SU-DHL-6 (cell line): ENCODE results near the gene ANKIB1.

Source experiments
- H2AFZ ChIP-seq: fragments of 200-600 bp; sonication (generic); 2 replicates; pipeline ENCODE4 v1.6.1; 2014; ENCODE audit warnings: low read depth, mild to moderate bottlenecking, moderate library complexity, mixed read lengths, antibody characterized with exemption, low read length; ENCODE audit not compliant: severe bottlenecking
- H3F3A ChIP-seq: fragments of 200-600 bp; shearing (Covaris generic); 2 replicates; pipeline ENCODE4 v1.6.0; 2016; ENCODE audit warnings: antibody characterized with exemption, mild to moderate bottlenecking; ENCODE audit not compliant: insufficient read depth
- H3K27ac ChIP-seq: fragments of 200-600 bp; sonication (generic); 2 replicates; pipeline ENCODE4 v1.5.1; 2016; ENCODE audit warnings: low read depth, mild to moderate bottlenecking, low read length, moderate library complexity, mixed read lengths
- H3K27me3 ChIP-seq: fragments of 200-600 bp; sonication (generic), shearing (Covaris generic); 2 replicates; pipeline ENCODE4 v1.6.0; 2014; ENCODE audit warnings: mild to moderate bottlenecking, low read length
- H3K36me3 ChIP-seq: fragments of 200-600 bp; sonication (generic); 2 replicates; pipeline ENCODE4 v1.6.1; 2014; ENCODE audit warnings: mild to moderate bottlenecking, low read length, mixed read lengths
- H3K4me2 ChIP-seq: fragments of 300-600, 200-600 bp; shearing (Covaris generic), sonication (generic); 2 replicates; pipeline ENCODE4 v1.6.0; 2014; ENCODE audit warnings: low read length, low read depth, mild to moderate bottlenecking; ENCODE audit not compliant: poor library complexity, severe bottlenecking
- H3K4me3 ChIP-seq: fragments of 200-600 bp; sonication (generic); 2 replicates; pipeline ENCODE4 v1.5.1; 2014; ENCODE audit warnings: antibody characterized with exemption, low read length, mild to moderate bottlenecking, mixed read lengths; ENCODE audit not compliant: insufficient read depth, poor library complexity, severe bottlenecking
- H3K79me2 ChIP-seq: fragments of 200-600 bp; sonication (generic); 2 replicates; pipeline ENCODE4 v1.6.1; 2014; ENCODE audit warnings: mild to moderate bottlenecking, low read length, moderate library complexity; ENCODE audit not compliant: insufficient read depth
- H3K9ac ChIP-seq: fragments of 200-600 bp; sonication (generic); 2 replicates; pipeline ENCODE4 v1.7.0; 2014; ENCODE audit warnings: mild to moderate bottlenecking, low read length
- H3K9me2 ChIP-seq: fragments of 200-600 bp; sonication (generic); replicated peaks from 2 replicates; pipeline ENCODE4 v1.6.1; 2014; ENCODE audit warnings: low read length; ENCODE audit not compliant: insufficient read depth
- H3K9me3 ChIP-seq: fragments of 200-600 bp; sonication (generic); 2 replicates; pipeline ENCODE4 v1.6.1; 2014; ENCODE audit warnings: low read length, mixed read lengths; ENCODE audit not compliant: insufficient read depth
- H4K20me1 ChIP-seq: fragments of 200-600 bp; sonication (generic); 2 replicates; pipeline ENCODE4 v1.6.1; 2014; ENCODE audit warnings: low read depth, mild to moderate bottlenecking, antibody characterized with exemption, low read length, moderate library complexity, mixed read lengths
- CTCF ChIP-seq: fragments of 200-600 bp; sonication (generic); IDR thresholded peaks from one replicate; pipeline ENCODE4 v1.5.1; 2017; ENCODE audit warnings: antibody characterized with exemption, mild to moderate bottlenecking, low read length, moderate library complexity; ENCODE audit not compliant: insufficient read depth, poor library complexity, severe bottlenecking
- EZH2phosphoT487 ChIP-seq: fragments of 200-600 bp; sonication (generic), shearing (Covaris generic); conservative IDR thresholded peaks from 2 replicates; pipeline ENCODE4 v1.6.1; 2018; ENCODE audit warnings: mild to moderate bottlenecking, antibody characterized with exemption, low read length, moderate library complexity, mixed read lengths

Gene ANKIB1

GRCh38 chr7:92360387-92360786 lies 114.6 kb downstream of the ANKIB1 start:
- H3K4me2 ChIP-seq = no peak overlapping the region
- H3K79me2 ChIP-seq = no peaks in the 10 kb centered on the region
- no peaks in the 10 kb centered on the region for H3K9me3 ChIP-seq
- no peak for TF ChIP-seq EZH2phosphoT487
- TF ChIP-seq CTCF = no peak
- peaks cover 18% of the 10 kb centered on the region; the same call in 1 of the 2 replicates for H3K36me3 ChIP-seq
- H3K4me3 ChIP-seq = no peak overlapping the region
- no peaks in the 10 kb centered on the region for H3K9me2 ChIP-seq
- 0 out of 2 replicates have a peak, but pooled peaks cover 4% of the 10 kb centered on the region for H3F3A ChIP-seq
- H3K9ac ChIP-seq = no peak overlapping the region
- H3K27ac ChIP-seq = no peak overlapping the region
- H4K20me1 ChIP-seq = no peaks in the 10 kb centered on the region
- no peak overlapping the region for H2AFZ ChIP-seq
- H3K27me3 ChIP-seq = no peaks in the 10 kb centered on the region

GRCh38 chr7:92362131-92362530 lies 116.4 kb downstream of the ANKIB1 start:
- no peaks in the 10 kb centered on the region for H3K27me3 ChIP-seq

GRCh38 chr7:92366730-92367129 lies 121.0 kb downstream of the ANKIB1 start:
- Histone ChIP-seq H3K9me2 (no peaks in the 10 kb centered on the region), H3K9me3 (no peaks in the 10 kb centered on the region), H3K27me3 (no peaks in the 10 kb centered on the region), H3K36me3 (peaks cover 16% of the 10 kb centered on the region; the same call in 1 of the 2 replicates), H3K79me2 (no peaks in the 10 kb centered on the region), H2AFZ (no peak overlapping the region), H3K4me3 (no peak overlapping the region), H3F3A (no peaks in the 10 kb centered on the region), H4K20me1 (no peaks in the 10 kb centered on the region), H3K4me2 (no peak overlapping the region), H3K9ac (no peak overlapping the region), H3K27ac (no peak overlapping the region)
- TF ChIP-seq CTCF (no peak), EZH2phosphoT487 (no peak)

More at GRCh38 chr7:92362131-92362530, 116.4 kb downstream of the ANKIB1 start:
- Histone ChIP-seq H3K4me2 (no peak overlapping the region), H3K9ac (no peak overlapping the region), H3K9me2 (no peaks in the 10 kb centered on the region), H3K27ac (no peak overlapping the region), H3K9me3 (no peaks in the 10 kb centered on the region), H3K79me2 (no peaks in the 10 kb centered on the region), H3K36me3 (peaks cover 21% of the 10 kb centered on the region; the same call in 1 of the 2 replicates), H3F3A (0 out of 2 replicates have a peak, but pooled peaks cover 4% of the 10 kb centered on the region), H3K4me3 (no peak overlapping the region), H2AFZ (no peak overlapping the region), H4K20me1 (no peaks in the 10 kb centered on the region)
- TF ChIP-seq EZH2phosphoT487 (no peak), CTCF (no peak)
